GM12872 (cell line): ENCODE measurements around the gene LIN28B.

Experiments used
- CTCF ChIP-seq: IDR thresholded peaks from 3 replicates; pipeline ENCODE4 v1.5.1; 2011; ENCODE audit warnings: low read depth, mild to moderate bottlenecking, low read length, moderate library complexity; ENCODE audit not compliant: insufficient read depth

The LIN28B gene

GRCh38 chr6:105045526-105045925 lies 88.6 kb downstream of the LIN28B start:
- TF ChIP-seq CTCF, result no peak

- TF ChIP-seq CTCF, result no peak
Observed at GRCh38 chr6:105051941-105052471, 95.1 kb downstream of the LIN28B start.

GRCh38 chr6:105056646-105057045 lies 99.7 kb downstream of the LIN28B start:
- no peak for TF ChIP-seq CTCF

GRCh38 chr6:105057160-105057559 lies 100.3 kb downstream of the LIN28B start:
- TF ChIP-seq CTCF, result no peak

- no peak for TF ChIP-seq CTCF
Observed at GRCh38 chr6:105058316-105058715, 101.4 kb downstream of the LIN28B start.

GRCh38 chr6:105058846-105059245 lies 101.9 kb downstream of the LIN28B start:
- no peak for TF ChIP-seq CTCF

- TF ChIP-seq CTCF, result no peak
Observed at GRCh38 chr6:105066233-105066632, 109.3 kb downstream of the LIN28B start.
